Subcutaneous adipose tissue (tissue), 4 donors: Measurements from ENCODE around the gene TMEM163. TPM values are rescaled to one million over a fixed set of nuclear protein-coding genes. Genes with fewer than 3 reads are reported as not detected.

Experiments
- CTCF ChIP-seq: fragments of 450-650 bp; IDR thresholded peaks from one replicate; pipeline ENCODE4 v1.5.1; 2016; ENCODE audit warnings: low read depth, mild to moderate bottlenecking, control low read depth, antibody characterized with exemption, moderate library complexity
- total RNA-seq, 4 donors: library from RNA; depleted of rRNA; stranded (reverse); fragments of >200 nt; gene quantifications; one replicate each; pipeline ENCODE4 v1.1.0, GENCODE V29; 2016

TMEM163 gene
- total RNA-seq, 4 donors from 2014 or later, result 0.16 to 3.2 TPM; not detected in 2

DNA sequence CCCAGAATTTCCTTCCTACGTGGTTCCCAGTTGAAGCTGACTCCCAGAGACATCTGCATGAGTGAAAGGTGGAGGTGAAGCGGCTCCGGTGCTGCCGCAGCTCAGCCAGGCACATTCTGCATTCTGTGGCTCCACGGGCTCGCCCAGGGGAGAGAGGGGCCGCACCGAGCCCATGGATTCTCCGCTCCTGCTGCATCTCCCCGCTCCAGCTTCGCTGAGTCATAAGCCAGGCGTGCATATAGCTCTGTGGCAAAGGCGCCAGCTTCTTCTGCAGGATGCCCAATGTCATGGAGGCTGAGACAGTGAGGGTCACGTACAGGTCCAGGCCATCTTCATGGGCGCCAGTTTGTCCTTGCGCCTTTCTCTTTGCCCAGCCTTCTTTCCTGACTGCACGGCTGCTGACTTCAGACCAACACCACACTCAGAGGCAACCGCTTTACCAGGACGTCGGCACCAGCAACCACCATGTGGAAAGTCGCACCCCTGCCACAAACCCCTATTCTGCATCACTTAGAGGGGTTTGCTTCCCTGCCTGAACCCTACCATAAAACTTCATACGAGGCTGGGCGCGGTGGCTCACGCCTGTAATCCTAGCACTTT lies 249.2 kb downstream of the TMEM163 start:
- no peak for TF ChIP-seq CTCF

- TF ChIP-seq CTCF, result no peak
These were observed 250.0 kb downstream of the TMEM163 start for GRCh38 chr2:134468776-134469175.

DNA sequence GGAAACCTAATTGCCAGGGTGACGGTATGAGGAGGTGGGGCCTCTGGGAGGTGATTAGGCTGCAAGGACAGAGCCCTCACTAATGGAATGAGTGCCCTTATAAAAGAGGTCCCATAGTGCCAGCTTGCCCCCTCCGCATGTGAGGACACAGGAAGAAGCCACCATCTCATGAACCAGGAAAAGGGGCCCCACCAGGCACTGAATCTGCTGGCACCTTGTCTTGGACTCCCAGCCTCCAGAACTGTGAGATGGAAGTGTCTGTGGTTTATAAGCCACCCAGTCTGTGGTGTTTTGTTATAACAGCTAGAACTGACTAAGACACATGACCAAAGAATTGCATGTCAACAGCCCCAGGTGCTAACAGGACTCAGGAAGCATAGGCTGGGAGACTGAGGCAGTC lies 250.6 kb downstream of the TMEM163 start:
- no peak for TF ChIP-seq CTCF

- no peak for TF ChIP-seq CTCF
These were observed 252.7 kb downstream of the TMEM163 start for GRCh38 chr2:134466141-134466540.

- TF ChIP-seq CTCF, result no peak
These were observed 253.3 kb downstream of the TMEM163 start for GRCh38 chr2:134465228-134466105.

- no peak for TF ChIP-seq CTCF
These were observed 255.1 kb downstream of the TMEM163 start for GRCh38 chr2:134463699-134464022.

DNA sequence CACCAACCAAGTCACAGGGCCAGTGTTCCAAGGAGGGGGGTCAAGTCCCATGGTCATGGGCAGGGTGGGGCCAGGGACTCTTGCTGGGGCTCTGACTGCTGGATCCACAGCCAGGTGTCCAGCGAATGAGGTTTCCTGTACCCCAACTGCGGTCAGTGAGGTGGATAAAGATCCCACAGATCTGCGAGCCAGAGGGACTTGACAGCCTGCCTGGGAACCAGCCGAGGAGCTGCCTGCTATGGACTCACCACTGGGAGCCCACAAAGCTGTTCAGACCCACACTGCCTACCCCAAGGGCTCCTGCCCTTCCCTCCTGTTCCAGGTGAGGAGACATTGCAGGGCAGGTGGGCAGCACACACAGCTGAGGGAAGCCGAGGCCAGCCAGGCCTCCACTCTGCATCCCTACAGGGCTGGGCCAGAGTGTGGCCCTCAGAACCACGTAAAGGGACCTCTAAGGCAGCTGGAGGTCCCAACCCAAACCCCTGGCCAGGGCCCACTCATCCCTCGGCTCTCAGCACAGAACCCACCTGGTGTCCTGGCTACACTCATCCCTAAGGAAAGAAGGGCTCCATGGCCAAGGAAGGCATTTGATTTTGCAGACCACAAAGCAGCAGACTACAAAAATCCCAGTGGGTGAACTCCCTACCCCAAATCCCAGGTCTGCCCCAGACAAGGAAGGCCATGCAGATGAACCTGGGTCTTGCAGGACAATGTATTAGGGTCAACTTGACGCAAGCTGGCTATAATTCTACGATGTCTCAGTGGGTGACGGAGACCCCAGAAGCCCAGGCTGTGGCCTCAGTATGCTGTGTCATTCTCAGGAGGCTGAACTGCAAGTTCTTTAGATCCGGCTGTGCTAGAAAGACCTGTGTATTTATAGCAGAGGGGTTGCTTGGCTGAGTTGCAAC lies 255.8 kb downstream of the TMEM163 start:
- TF ChIP-seq CTCF, result no peak
